ENCODE measurements around the gene RAB37.
A peak's percentile ranks its signal among the peaks of the same experiment; 100 is the strongest.

Gene RAB37

DNA sequence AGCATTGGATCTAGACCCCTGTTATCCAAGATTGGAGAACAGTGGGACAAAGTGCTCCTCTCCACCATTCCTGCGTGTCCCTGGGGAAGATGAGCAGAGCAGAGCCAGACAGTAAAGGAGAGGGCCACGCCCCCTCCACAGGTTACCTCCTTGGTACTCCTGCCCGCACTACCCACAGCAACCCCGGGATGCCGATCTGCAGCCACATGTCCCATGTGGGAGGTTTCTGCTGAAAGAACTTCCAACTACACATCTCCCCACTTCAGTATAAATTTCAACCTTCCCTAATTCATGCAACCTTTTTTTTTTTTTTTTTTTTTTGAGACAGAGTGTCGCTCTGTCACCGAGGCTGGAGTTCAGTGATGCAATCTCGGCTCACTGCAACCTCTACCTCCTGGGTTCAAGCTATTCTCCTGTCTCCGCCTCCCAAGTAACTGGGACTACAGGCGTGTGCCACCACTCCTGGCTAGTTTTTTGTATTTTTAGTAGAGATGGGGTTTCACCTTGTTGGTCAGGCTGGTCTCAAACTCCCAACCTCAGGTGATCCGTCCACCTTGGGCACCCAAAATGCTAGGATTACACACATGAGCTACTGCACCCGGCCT, 2.3 kb downstream of the RAB37 start:
- no peaks in the 10 kb centered on the region for H3K36me3 Mint-ChIP-seq (ENCODE audit: low read depth)
- H3K4me1 Mint-ChIP-seq, result peaks cover 58% of the 10 kb centered on the region
- DNase-seq, result no peak
- H3K9me3 Mint-ChIP-seq, result no peaks in the 10 kb centered on the region
- H3K27me3 Mint-ChIP-seq (ENCODE audit: low read depth, poor library complexity), result peaks cover 37% of the 10 kb centered on the region
- peak overlapping the region; percentile 54 for H3K27ac Mint-ChIP-seq
- peak overlapping the region; percentile 29 for H3K4me3 Mint-ChIP-seq
- TF ChIP-seq, protein P1, sequence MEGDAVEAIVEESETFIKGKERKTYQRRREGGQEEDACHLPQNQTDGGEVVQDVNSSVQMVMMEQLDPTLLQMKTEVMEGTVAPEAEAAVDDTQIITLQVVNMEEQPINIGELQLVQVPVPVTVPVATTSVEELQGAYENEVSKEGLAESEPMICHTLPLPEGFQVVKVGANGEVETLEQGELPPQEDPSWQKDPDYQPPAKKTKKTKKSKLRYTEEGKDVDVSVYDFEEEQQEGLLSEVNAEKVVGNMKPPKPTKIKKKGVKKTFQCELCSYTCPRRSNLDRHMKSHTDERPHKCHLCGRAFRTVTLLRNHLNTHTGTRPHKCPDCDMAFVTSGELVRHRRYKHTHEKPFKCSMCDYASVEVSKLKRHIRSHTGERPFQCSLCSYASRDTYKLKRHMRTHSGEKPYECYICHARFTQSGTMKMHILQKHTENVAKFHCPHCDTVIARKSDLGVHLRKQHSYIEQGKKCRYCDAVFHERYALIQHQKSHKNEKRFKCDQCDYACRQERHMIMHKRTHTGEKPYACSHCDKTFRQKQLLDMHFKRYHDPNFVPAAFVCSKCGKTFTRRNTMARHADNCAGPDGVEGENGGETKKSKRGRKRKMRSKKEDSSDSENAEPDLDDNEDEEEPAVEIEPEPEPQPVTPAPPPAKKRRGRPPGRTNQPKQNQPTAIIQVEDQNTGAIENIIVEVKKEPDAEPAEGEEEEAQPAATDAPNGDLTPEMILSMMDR (IDR thresholded peaks at IDR 0.05), result no peak

DNA sequence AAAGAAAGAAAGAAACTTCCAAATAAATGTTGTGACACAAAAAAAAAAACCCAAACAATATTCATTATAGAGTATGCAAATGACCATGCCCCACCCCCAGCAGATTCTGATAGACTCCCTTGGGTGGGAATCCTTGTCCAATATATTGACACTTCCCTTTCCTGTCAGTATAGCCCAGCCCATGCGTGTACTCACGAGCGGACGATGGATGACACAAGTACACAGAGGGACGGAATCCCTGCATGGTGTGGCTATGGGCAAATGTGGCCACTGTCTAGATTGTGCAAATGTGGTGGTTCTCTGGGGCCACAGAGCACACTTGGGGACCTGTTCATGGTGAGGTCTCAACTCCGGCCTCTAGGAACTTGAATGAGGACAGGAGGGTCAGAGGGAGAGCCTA, 3.1 kb downstream of the RAB37 start:
- H3K9me3 Mint-ChIP-seq, result no peaks in the 10 kb centered on the region
- DNase-seq, result no peak
- TF ChIP-seq, protein P1 (IDR thresholded peaks at IDR 0.05), result no peak
- H3K4me1 Mint-ChIP-seq, result peaks cover 65% of the 10 kb centered on the region
- H3K36me3 Mint-ChIP-seq (ENCODE audit: low read depth), result no peaks in the 10 kb centered on the region
- no peak overlapping the region for H3K4me3 Mint-ChIP-seq
- no peak overlapping the region for H3K27ac Mint-ChIP-seq
- H3K27me3 Mint-ChIP-seq (ENCODE audit: low read depth, poor library complexity), result peaks cover 37% of the 10 kb centered on the region

GRCh38 chr17:74740641-74741387, 3.8 kb downstream of the RAB37 start:
- TF ChIP-seq, protein P1 (IDR thresholded peaks at IDR 0.05), result no peak
- H3K4me3 Mint-ChIP-seq, result no peak overlapping the region

DNA sequence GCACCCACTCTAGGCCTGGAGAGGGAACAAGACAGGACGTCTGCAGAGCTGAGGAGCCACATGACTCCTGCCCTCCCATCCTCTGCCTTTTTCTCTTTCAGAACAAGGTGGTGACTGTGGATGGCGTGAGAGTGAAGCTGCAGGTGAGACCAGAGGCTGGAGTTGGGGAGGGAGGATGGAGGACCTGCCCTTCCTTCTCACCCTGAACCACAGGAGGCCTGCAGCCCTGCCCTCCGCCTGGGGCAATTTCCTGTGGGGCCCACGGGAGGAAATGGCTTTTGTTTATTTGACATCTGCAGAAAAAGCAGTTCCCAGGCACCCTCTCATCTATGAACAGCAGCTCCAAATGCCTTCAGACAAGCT, 5.1 kb downstream of the RAB37 start:
- peaks cover 37% of the 10 kb centered on the region for H3K27me3 Mint-ChIP-seq (ENCODE audit: low read depth, poor library complexity)
- TF ChIP-seq, protein P1 (IDR thresholded peaks at IDR 0.05), result no peak
- no peak for DNase-seq
- no peak overlapping the region for H3K27ac Mint-ChIP-seq
- H3K9me3 Mint-ChIP-seq, result no peaks in the 10 kb centered on the region
- H3K4me1 Mint-ChIP-seq, result peaks cover 75% of the 10 kb centered on the region
- H3K36me3 Mint-ChIP-seq (ENCODE audit: low read depth), result no peaks in the 10 kb centered on the region
- H3K4me3 Mint-ChIP-seq, result no peak overlapping the region

More at GRCh38 chr17:74740641-74741387, 3.8 kb downstream of the RAB37 start:
- no peak overlapping the region for H3K27ac Mint-ChIP-seq
- H3K4me1 Mint-ChIP-seq, result peaks cover 70% of the 10 kb centered on the region
- H3K27me3 Mint-ChIP-seq (ENCODE audit: low read depth, poor library complexity), result peaks cover 37% of the 10 kb centered on the region
- H3K9me3 Mint-ChIP-seq, result no peaks in the 10 kb centered on the region
- H3K36me3 Mint-ChIP-seq (ENCODE audit: low read depth), result no peaks in the 10 kb centered on the region
- DNase-seq, result no peak

DNA sequence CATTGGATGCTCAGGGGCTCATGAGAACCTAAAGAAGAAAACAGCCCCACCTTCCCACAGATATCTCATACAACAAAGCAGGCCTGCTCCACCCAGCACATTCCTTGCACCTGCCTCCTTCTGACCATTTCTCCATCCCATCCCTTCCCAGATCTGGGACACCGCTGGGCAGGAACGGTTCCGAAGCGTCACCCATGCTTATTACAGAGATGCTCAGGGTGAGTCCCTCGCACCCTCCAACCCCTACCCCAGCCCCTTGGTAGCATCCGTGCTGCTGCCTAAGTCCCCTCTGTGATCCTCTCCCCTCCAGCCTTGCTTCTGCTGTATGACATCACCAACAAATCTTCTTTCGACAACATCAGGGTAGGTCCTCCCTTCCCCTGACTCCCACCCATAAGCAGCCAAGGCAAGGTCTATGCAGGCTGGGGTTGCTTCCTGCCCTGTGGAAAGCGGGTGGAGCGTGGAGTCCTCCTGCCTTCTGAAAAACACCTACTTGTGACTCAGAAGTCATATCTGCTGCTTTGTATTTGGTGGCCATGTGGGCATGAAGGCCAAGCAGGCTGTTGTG, 6.0 kb downstream of the RAB37 start:
- H3K36me3 Mint-ChIP-seq (ENCODE audit: low read depth), result no peaks in the 10 kb centered on the region
- H3K4me3 Mint-ChIP-seq, result no peak overlapping the region
- no peak for DNase-seq
- peaks cover 28% of the 10 kb centered on the region for H3K27me3 Mint-ChIP-seq (ENCODE audit: low read depth, poor library complexity)
- TF ChIP-seq, protein P1 (IDR thresholded peaks at IDR 0.05), result no peak
- peaks cover 75% of the 10 kb centered on the region for H3K4me1 Mint-ChIP-seq
- no peak overlapping the region for H3K27ac Mint-ChIP-seq
- no peaks in the 10 kb centered on the region for H3K9me3 Mint-ChIP-seq
